Trophoblast cell (in vitro differentiated cells and primary cell): ENCODE results near the gene TUT7.
A peak's percentile ranks its signal among the peaks of the same experiment; 100 is the strongest.

Experiments
- DNase-seq, 2 donors: peaks; one replicate each; pipeline ENCODE4 v3.0.0-alpha.2; 2016
- H2AFZ ChIP-seq: 2 replicates; pipeline ENCODE4 v1.6.1; 2013; ENCODE audit warnings: low read length, moderate library complexity, mild to moderate bottlenecking; ENCODE audit not compliant: insufficient read depth, poor library complexity
- H2AK5ac ChIP-seq: 2 replicates; pipeline ENCODE4 v1.6.1; 2013; ENCODE audit warnings: mild to moderate bottlenecking, low read length
- H2BK120ac ChIP-seq: 2 replicates; pipeline ENCODE4 v1.6.1; 2013; ENCODE audit warnings: low read length, mild to moderate bottlenecking, moderate library complexity; ENCODE audit not compliant: insufficient read depth, poor library complexity
- H2BK12ac ChIP-seq: 2 replicates; pipeline ENCODE4 v1.6.1; 2013; ENCODE audit warnings: mild to moderate bottlenecking, low read length, moderate library complexity
- H2BK5ac ChIP-seq: 2 replicates; pipeline ENCODE4 v1.6.1; 2013; ENCODE audit warnings: low read length, low read depth, moderate library complexity, mild to moderate bottlenecking; ENCODE audit not compliant: poor library complexity
- H3K14ac ChIP-seq: 2 replicates; pipeline ENCODE4 v1.6.1; 2013; ENCODE audit warnings: mild to moderate bottlenecking, low read length
- H3K18ac ChIP-seq: 2 replicates; pipeline ENCODE4 v1.6.1; 2013; ENCODE audit warnings: mild to moderate bottlenecking, low read length
- H3K23ac ChIP-seq: 2 replicates; pipeline ENCODE4 v1.6.1; 2013; ENCODE audit warnings: low read length
- H3K27ac ChIP-seq: 2 replicates; pipeline ENCODE4 v1.5.1; 2013; ENCODE audit warnings: low read depth, mild to moderate bottlenecking, inconsistent platforms, low read length, moderate library complexity
- H3K27me3 ChIP-seq: 2 replicates; pipeline ENCODE4 v1.6.1; 2013; ENCODE audit warnings: inconsistent platforms, mild to moderate bottlenecking, low read length, moderate library complexity; ENCODE audit not compliant: insufficient read depth
- H3K36me3 ChIP-seq, 2 experiments: 1 replicate in 1 of 2; 2 replicates in 1 of 2; pipeline ENCODE4 v1.6.1; 2013; ENCODE audit warnings: low read length in 2 of 2, mild to moderate bottlenecking in 2 of 2, moderate library complexity in 1 of 2; ENCODE audit not compliant: insufficient read depth in 2 of 2, control insufficient read depth in 1 of 2
- H3K4ac ChIP-seq: 2 replicates; pipeline ENCODE4 v1.6.1; 2013; ENCODE audit warnings: low read depth, mild to moderate bottlenecking, low read length, moderate library complexity
- H3K4me1 ChIP-seq, 2 experiments: 1 replicate in 1 of 2; 2 replicates in 1 of 2; pipeline ENCODE4 v1.6.1; 2013; ENCODE audit warnings: low read length in 2 of 2, mild to moderate bottlenecking in 2 of 2, moderate library complexity in 1 of 2; ENCODE audit not compliant: insufficient read depth in 2 of 2, control insufficient read depth in 1 of 2
- H3K4me2 ChIP-seq: 2 replicates; pipeline ENCODE4 v1.6.1; 2013; ENCODE audit warnings: inconsistent platforms, mild to moderate bottlenecking, low read length, moderate library complexity
- H3K4me3 ChIP-seq: 2 replicates; pipeline ENCODE4 v1.5.1; 2013; ENCODE audit warnings: mild to moderate bottlenecking, low read depth, low read length, inconsistent platforms
- H3K79me1 ChIP-seq: one replicate; pipeline ENCODE4 v1.6.1; 2013; ENCODE audit warnings: low read length
- H3K79me2 ChIP-seq: 2 replicates; pipeline ENCODE4 v1.6.1; 2013; ENCODE audit warnings: low read length, mild to moderate bottlenecking; ENCODE audit not compliant: control insufficient read depth, insufficient read depth, poor library complexity
- H3K9ac ChIP-seq: 2 replicates; pipeline ENCODE4 v1.6.1; 2013; ENCODE audit warnings: mild to moderate bottlenecking, low read length
- H3K9me3 ChIP-seq: 2 replicates; pipeline ENCODE4 v1.6.1; 2013; ENCODE audit warnings: low read depth, mild to moderate bottlenecking, control low read depth, inconsistent platforms, low read length; ENCODE audit not compliant: insufficient read depth
- H4K12ac ChIP-seq: 2 replicates; pipeline ENCODE4 v1.6.1; 2013; ENCODE audit warnings: low read depth, mild to moderate bottlenecking, low read length, moderate library complexity
- H4K8ac ChIP-seq: 2 replicates; pipeline ENCODE4 v1.6.1; 2013; ENCODE audit warnings: low read depth, mild to moderate bottlenecking, low read length, moderate library complexity
- H4K91ac ChIP-seq: one replicate; pipeline ENCODE4 v1.6.1; 2013; ENCODE audit warnings: low read depth, mild to moderate bottlenecking, low read length, moderate library complexity
- WGBS: extraction: QIAGEN DNeasy Blood & Tissue Kit; methylation state at CpG from one replicate; pipeline ENCODE4 v1.1.7; 2013; ENCODE audit warnings: missing lambda C conversion rate; ENCODE audit not compliant: insufficient read length, insufficient coverage; ENCODE audit errors: extremely low coverage; 5-methylcytosine and 5-hydroxymethylcytosine counted together

TUT7 gene

DNA sequence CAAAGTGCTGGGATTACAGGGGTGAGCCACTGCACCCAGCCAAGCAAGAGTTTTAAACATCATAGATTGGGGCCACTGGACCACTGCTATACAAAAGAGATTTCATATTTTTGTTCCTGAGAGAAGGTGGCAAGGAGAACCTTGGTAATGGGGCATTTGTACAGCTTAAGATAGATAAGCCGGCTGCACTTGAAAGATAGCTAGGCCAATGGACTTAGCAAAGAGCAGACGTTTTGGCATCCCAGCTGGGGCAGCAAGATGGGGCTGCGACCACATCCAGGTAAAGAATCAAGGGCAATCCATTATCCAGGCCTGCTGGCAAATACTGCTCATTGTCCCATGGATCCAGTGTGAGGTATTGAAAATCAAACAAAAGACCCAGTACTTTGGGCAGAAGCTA lies 67.9 kb downstream of the TUT7 start:
- Histone ChIP-seq H4K91ac (no peak overlapping the region), H2BK5ac (no peak overlapping the region), H4K12ac (no peak overlapping the region), H4K8ac (no peak overlapping the region), H3K9ac (no peak overlapping the region), H3K4me3 (peak overlapping the region; percentile 35), H2BK120ac (no peak overlapping the region), H3K79me1 (peaks cover 7% of the 10 kb centered on the region), H2AFZ (no peak overlapping the region), H3K27me3 (no peaks in the 10 kb centered on the region), H3K9me3 (peaks cover 1% of the 10 kb centered on the region), H3K4ac (no peak overlapping the region), H2BK12ac (no peak overlapping the region), H3K4me2 (no peak overlapping the region), H3K36me3 (peaks cover 0 to 1% of the 10 kb centered on the region in 2 experiments), H3K27ac (no peak overlapping the region), H2AK5ac (no peak overlapping the region), H3K14ac (no peak overlapping the region), H3K18ac (no peak overlapping the region), H3K4me1 (peaks cover 0 to 5% of the 10 kb centered on the region in 2 experiments), H3K79me2 (peaks cover 5% of the 10 kb centered on the region), H3K23ac (peak overlapping the region; percentile 61)
- WGBS: no CpG with 5 or more reads among the region's 3 CpGs
- DNase-seq: no peak

DNA sequence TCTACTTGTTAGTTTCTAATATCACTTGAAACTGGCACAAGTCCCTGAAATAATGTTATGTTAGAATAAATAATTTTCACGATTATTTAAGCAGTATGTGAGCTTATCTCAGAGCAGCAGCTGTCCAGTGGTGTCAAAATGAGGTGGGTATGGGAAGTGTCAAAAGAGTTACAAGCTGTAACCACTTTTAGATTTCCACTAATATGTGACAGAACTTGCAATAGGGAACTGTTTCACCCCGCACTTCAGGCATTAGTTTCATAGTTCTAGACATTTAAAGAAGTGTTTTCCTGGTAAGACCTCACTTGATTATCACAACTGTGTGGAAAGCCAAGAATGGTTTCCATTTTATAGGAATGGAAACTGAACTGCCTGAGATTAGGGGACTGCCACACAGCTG lies 68.9 kb downstream of the TUT7 start:
- Histone ChIP-seq H2BK120ac (no peak overlapping the region), H3K27ac (no peak overlapping the region), H4K91ac (no peak overlapping the region), H3K4me3 (no peak overlapping the region), H2AFZ (no peak overlapping the region), H2BK5ac (no peak overlapping the region), H3K27me3 (no peaks in the 10 kb centered on the region), H3K4me2 (no peak overlapping the region), H3K9ac (no peak overlapping the region), H4K12ac (no peak overlapping the region), H4K8ac (no peak overlapping the region), H2AK5ac (no peak overlapping the region), H3K23ac (no peak overlapping the region), H3K4ac (no peak overlapping the region), H3K4me1 (peaks cover 2 to 7% of the 10 kb centered on the region in 2 experiments), H3K18ac (no peak overlapping the region), H3K14ac (no peak overlapping the region), H3K79me1 (peaks cover 7% of the 10 kb centered on the region), H3K36me3 (peaks cover 2 to 4% of the 10 kb centered on the region in 2 experiments), H2BK12ac (no peak overlapping the region), H3K79me2 (peaks cover 7% of the 10 kb centered on the region), H3K9me3 (peaks cover 1% of the 10 kb centered on the region)
- no peak for DNase-seq
- no CpG with 5 or more reads among the region's 2 CpGs for WGBS

DNA sequence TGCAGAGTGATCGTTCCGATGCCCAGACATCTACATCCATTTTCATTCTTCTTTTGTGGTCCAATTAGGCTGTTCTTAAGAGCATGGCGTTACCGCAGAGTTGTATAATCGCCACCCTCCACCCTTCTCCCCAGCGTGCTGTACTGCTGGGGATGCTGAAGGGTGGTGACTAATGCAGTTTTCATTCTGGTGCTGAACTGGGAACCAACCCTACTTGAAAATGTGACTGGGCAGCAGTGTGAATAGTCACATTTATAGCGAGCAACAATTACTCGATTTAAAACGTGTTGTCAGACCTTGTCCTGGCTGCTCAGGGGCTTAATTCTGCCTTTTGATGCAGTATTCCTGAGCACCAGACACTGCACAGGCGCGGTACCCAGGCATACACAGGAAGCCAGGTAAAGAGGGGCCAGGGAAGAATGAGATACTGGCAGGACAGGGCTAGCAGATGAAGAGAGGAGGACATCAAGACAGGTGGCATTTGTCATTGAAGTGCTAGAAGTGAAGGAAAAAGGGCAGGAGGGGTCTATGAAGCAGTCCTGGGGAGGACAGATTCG lies 71.2 kb downstream of the TUT7 start:
- H2BK12ac ChIP-seq: no peak overlapping the region
- H3K4me1 ChIP-seq: peaks cover 2 to 7% of the 10 kb centered on the region in 2 experiments
- no peaks in the 10 kb centered on the region for H3K27me3 ChIP-seq
- peaks cover 7% of the 10 kb centered on the region for H3K79me2 ChIP-seq
- H3K9ac ChIP-seq: no peak overlapping the region
- no peak overlapping the region for H4K91ac ChIP-seq
- H3K36me3 ChIP-seq: peaks cover 4 to 5% of the 10 kb centered on the region in 2 experiments
- H3K9me3 ChIP-seq: peaks cover 1% of the 10 kb centered on the region
- H3K79me1 ChIP-seq: peaks cover 7% of the 10 kb centered on the region
- no CpG with 5 or more reads among the region's 12 CpGs for WGBS
- no peak for DNase-seq
- H4K8ac ChIP-seq: no peak overlapping the region
- H2AFZ ChIP-seq: no peak overlapping the region
- peak overlapping the region; percentile 86 for H3K4me2 ChIP-seq
- no peak overlapping the region for H3K14ac ChIP-seq
- H2BK120ac ChIP-seq: no peak overlapping the region
- no peak overlapping the region for H3K18ac ChIP-seq
- no peak overlapping the region for H2AK5ac ChIP-seq
- H3K27ac ChIP-seq: no peak overlapping the region
- H2BK5ac ChIP-seq: no peak overlapping the region
- no peak overlapping the region for H4K12ac ChIP-seq
- H3K23ac ChIP-seq: peak overlapping the region; percentile 43
- H3K4ac ChIP-seq: no peak overlapping the region
- H3K4me3 ChIP-seq: peak overlapping the region; percentile 99

DNA sequence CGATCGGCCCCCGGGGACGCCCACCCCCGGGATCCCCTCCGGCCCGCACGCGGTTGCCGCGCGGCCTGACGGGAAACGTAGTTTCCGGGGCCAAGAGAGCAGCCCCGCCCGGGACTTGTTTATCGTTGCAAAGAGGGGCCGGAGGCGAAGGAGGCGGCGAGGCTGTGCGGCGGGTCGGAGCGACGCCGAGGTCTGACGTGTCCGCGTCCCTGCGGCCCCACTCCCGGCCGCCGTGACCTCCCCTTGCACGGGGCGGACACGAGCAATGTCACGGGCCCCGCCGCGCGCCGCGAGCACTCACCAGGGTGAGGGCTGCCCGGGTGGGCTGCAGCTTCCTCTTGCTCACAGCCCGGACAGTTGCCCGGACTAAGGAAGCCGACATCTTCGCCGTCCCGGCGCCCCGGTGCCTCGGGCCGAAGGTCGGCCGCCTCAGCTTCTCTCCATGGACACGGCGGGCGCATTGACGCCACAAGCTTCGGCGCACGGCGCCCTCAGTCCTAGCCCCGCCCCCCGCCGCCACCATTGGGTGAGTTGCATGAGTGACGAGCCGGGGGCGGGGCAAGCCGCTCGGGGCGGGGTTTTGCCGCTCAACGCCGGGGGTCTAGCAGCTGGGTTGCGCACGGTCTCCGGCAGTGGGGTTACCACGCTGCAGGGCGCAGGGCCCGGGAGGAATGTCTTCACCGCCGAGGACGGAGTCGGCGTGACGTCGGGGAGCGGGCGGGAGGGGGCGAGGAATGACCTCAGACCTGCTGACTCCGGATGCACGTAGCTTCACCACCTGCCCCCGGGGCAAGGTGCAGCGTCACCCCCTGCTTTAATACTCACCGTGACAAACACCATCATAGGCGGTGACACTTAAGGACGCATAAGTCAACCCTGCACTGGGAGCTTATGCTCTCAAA lies 71.9 kb downstream of the TUT7 start, which contains the start of gene ISCA1:
Gene ISCA1 (minus strand): TSS at position 462 of the 902 bp plus-strand sequence. CDS start 80 bp downstream, at position 382.
- peak within 1 kb of the TSS; percentile 9 for H2AK5ac ChIP-seq
- WGBS: no CpG with 5 or more reads among the region's 101 CpGs
- H3K4ac ChIP-seq: peak within 1 kb of the TSS; percentile 50
- H3K23ac ChIP-seq: peak within 1 kb of the TSS; percentile 43
- peak within 1 kb of the TSS; percentile 81 for H2BK120ac ChIP-seq
- H3K27me3 ChIP-seq: no peaks in the 10 kb centered on the region
- H2AFZ ChIP-seq: peak within 1 kb of the TSS; percentile 89
- H3K27ac ChIP-seq: peak within 1 kb of the TSS; percentile 90
- peak within 1 kb of the TSS; percentile 86 for H3K4me2 ChIP-seq
- H4K91ac ChIP-seq: peak within 1 kb of the TSS; percentile 92
- peaks cover 1% of the 10 kb centered on the region for H3K9me3 ChIP-seq
- DNase-seq: peak; percentile 95
- H3K4me1 ChIP-seq: peaks cover 2 to 7% of the 10 kb centered on the region in 2 experiments
- peak within 1 kb of the TSS; percentile 85 for H2BK5ac ChIP-seq
- H4K12ac ChIP-seq: peak within 1 kb of the TSS; percentile 92
- peak within 1 kb of the TSS; percentile 88 for H3K9ac ChIP-seq
- H2BK12ac ChIP-seq: no peak within 1 kb of the TSS
- H3K18ac ChIP-seq: peak within 1 kb of the TSS; percentile 91
- peaks cover 7% of the 10 kb centered on the region for H3K79me2 ChIP-seq
- H4K8ac ChIP-seq: peak within 1 kb of the TSS; percentile 88
- peaks cover 7% of the 10 kb centered on the region for H3K79me1 ChIP-seq
- peaks cover 4 to 5% of the 10 kb centered on the region in 2 experiments for H3K36me3 ChIP-seq
- H3K14ac ChIP-seq: peak within 1 kb of the TSS; percentile 88
- H3K4me3 ChIP-seq: peak within 1 kb of the TSS; percentile 99
